Ishikawa (cell line): ENCODE data around the gene MYOZ3.

Experiments
- CEBPB ChIP-seq: IDR thresholded peaks from 2 replicates; pipeline ENCODE4 v1.6.1; 2012
- CREB1 ChIP-seq: IDR thresholded peaks from 2 replicates; pipeline ENCODE4 v1.6.1; 2012; ENCODE audit warnings: low read depth
- EP300 ChIP-seq: IDR thresholded peaks from 2 replicates; pipeline ENCODE4 v1.6.1; 2012; ENCODE audit warnings: borderline replicate concordance
- FOXM1 ChIP-seq: IDR thresholded peaks from 2 replicates; pipeline ENCODE4 v1.6.1; 2012; ENCODE audit warnings: low read depth, borderline replicate concordance
- RAD21 ChIP-seq: IDR thresholded peaks from 2 replicates; pipeline ENCODE4 v1.6.1; 2012; ENCODE audit warnings: low read depth
- TCF12 ChIP-seq: IDR thresholded peaks from 2 replicates; pipeline ENCODE4 v1.6.1; 2012; ENCODE audit warnings: low read depth
- TEAD4 ChIP-seq: IDR thresholded peaks from 2 replicates; pipeline ENCODE4 v1.6.1; 2012
- TF ChIP-seq, protein P1 (sequence below): IDR thresholded peaks from 2 replicates; pipeline ENCODE4 v1.6.1; 2012; ENCODE audit warnings: low read depth, mild to moderate bottlenecking
- TF ChIP-seq, protein P2 (sequence below): IDR thresholded peaks from 2 replicates; pipeline ENCODE4 v1.6.1; 2012

DNA sequence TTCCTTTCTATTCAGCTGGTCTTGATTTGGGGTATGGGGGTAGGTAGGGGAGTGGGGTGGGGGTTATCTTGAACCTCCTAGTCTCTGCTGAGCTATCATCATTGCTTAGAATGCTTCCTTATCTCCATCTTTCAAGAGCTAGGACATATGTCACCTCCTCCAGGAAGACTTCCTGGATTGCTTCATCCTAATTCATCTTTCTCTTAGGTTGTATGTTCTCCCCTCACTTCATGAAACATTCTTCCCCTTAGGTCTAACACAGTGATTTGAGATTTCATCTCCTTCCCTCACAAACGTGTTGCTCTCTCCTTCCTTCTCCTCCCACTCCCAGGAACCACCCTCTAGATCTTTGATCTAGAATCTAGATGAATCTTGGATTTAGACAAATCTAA is 23.0 kb upstream of the MYOZ3 start:
- no peak for TF ChIP-seq TEAD4
- TF ChIP-seq TCF12: no peak
- TF ChIP-seq CEBPB: no peak
- TF ChIP-seq FOXM1: no peak
- TF ChIP-seq, protein P1, sequence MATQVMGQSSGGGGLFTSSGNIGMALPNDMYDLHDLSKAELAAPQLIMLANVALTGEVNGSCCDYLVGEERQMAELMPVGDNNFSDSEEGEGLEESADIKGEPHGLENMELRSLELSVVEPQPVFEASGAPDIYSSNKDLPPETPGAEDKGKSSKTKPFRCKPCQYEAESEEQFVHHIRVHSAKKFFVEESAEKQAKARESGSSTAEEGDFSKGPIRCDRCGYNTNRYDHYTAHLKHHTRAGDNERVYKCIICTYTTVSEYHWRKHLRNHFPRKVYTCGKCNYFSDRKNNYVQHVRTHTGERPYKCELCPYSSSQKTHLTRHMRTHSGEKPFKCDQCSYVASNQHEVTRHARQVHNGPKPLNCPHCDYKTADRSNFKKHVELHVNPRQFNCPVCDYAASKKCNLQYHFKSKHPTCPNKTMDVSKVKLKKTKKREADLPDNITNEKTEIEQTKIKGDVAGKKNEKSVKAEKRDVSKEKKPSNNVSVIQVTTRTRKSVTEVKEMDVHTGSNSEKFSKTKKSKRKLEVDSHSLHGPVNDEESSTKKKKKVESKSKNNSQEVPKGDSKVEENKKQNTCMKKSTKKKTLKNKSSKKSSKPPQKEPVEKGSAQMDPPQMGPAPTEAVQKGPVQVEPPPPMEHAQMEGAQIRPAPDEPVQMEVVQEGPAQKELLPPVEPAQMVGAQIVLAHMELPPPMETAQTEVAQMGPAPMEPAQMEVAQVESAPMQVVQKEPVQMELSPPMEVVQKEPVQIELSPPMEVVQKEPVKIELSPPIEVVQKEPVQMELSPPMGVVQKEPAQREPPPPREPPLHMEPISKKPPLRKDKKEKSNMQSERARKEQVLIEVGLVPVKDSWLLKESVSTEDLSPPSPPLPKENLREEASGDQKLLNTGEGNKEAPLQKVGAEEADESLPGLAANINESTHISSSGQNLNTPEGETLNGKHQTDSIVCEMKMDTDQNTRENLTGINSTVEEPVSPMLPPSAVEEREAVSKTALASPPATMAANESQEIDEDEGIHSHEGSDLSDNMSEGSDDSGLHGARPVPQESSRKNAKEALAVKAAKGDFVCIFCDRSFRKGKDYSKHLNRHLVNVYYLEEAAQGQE: no peak
- no peak for TF ChIP-seq RAD21
- no peak for TF ChIP-seq CREB1
- TF ChIP-seq, protein P2, sequence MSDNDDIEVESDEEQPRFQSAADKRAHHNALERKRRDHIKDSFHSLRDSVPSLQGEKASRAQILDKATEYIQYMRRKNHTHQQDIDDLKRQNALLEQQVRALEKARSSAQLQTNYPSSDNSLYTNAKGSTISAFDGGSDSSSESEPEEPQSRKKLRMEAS: no peak
- no peak for TF ChIP-seq EP300
